NB4 (cell line): ENCODE results near the gene ERFE.

Source experiments
- DNase-seq: peaks from one replicate; pipeline ENCODE4 v3.0.0; 2010; ENCODE audit warnings: low read depth
- H3K4me3 ChIP-seq: one replicate; pipeline ENCODE4 v1.5.1; 2011; ENCODE audit warnings: mild to moderate bottlenecking, low read depth, low read length, moderate library complexity
- CTCF ChIP-seq: IDR thresholded peaks from one replicate; pipeline ENCODE4 v1.5.1; 2012; ENCODE audit warnings: low read depth, low read length
- MAX ChIP-seq: IDR thresholded peaks from 2 replicates; pipeline ENCODE4 v1.6.1; 2011; ENCODE audit warnings: low read depth, low read length
- MYC ChIP-seq: IDR thresholded peaks from 2 replicates; pipeline ENCODE4 v1.6.1; 2011; ENCODE audit warnings: low read depth, low read length
- POLR2A ChIP-seq: IDR thresholded peaks from 2 replicates; pipeline ENCODE4 v1.6.1; 2011; ENCODE audit warnings: mild to moderate bottlenecking; ENCODE audit not compliant: insufficient read length; ENCODE audit errors: extremely low read depth

The ERFE gene

GRCh38 chr2:238151628-238152235 is 7.0 kb upstream of the ERFE start:
- H3K4me3 ChIP-seq, result no peak overlapping the region
- TF ChIP-seq POLR2A (no peak), MYC (no peak), MAX (no peak)
- no peak for DNase-seq

GRCh38 chr2:238152771-238153688 is 5.7 kb upstream of the ERFE start:
- TF ChIP-seq CTCF, result peak; percentile 43
- no peak for TF ChIP-seq MAX
- H3K4me3 ChIP-seq, result no peak overlapping the region
- DNase-seq, result no peak

GRCh38 chr2:238154570-238154969 is 4.2 kb upstream of the ERFE start:
- DNase-seq, result no peak
- no peak for TF ChIP-seq MYC
- TF ChIP-seq POLR2A, result no peak
- TF ChIP-seq CTCF, result no peak
- no peak for TF ChIP-seq MAX
- no peak overlapping the region for H3K4me3 ChIP-seq

- no peak overlapping the region for H3K4me3 ChIP-seq
- DNase-seq, result no peak
- TF ChIP-seq MYC (no peak), POLR2A (no peak), MAX (no peak), CTCF (no peak)
These were observed 3.6 kb upstream of the ERFE start for GRCh38 chr2:238155051-238155760.

- H3K4me3 ChIP-seq, result no peak overlapping the region
- DNase-seq, result no peak
- TF ChIP-seq POLR2A (no peak), MAX (no peak), MYC (no peak), CTCF (no peak)
These were observed 2.7 kb upstream of the ERFE start for GRCh38 chr2:238155761-238156694.
